CD14-positive monocyte (primary cell): Measurements from ENCODE around the gene UBQLNL. TPM values are rescaled to one million over a fixed set of nuclear protein-coding genes. Genes with fewer than 3 reads are reported as not detected.

ENCODE experiments used
- DNase-seq, 3 donors: peaks; one replicate each; pipeline ENCODE4 v3.0.0-alpha.2; 2011 to 2022
- H2AFZ ChIP-seq: 2 replicates; pipeline ENCODE4 v1.6.0; 2012; ENCODE audit warnings: mild to moderate bottlenecking, low read depth, low read length, inconsistent platforms; ENCODE audit not compliant: insufficient read depth, poor library complexity, severe bottlenecking
- H3K27ac ChIP-seq, 2 donors: 1 replicate in 1 of 2; 2 replicates in 1 of 2; pipeline ENCODE4 v1.5.1; 2012 to 2013; ENCODE audit warnings: low read length in 2 of 2, control low read depth in 1 of 2, inconsistent platforms in 1 of 2, low read depth in 1 of 2, mild to moderate bottlenecking in 1 of 2
- H3K27me3 ChIP-seq, 2 donors: one replicate each; pipeline versions ENCODE4 v1.6.0 to v1.6.1; 2011 to 2013; ENCODE audit warnings: low read length in 2 of 2; ENCODE audit not compliant: control insufficient read depth in 2 of 2, insufficient read depth in 2 of 2
- H3K36me3 ChIP-seq, 2 donors: replicated peaks in 1 of 2; 1 replicate in 1 of 2; 2 replicates in 1 of 2; pipeline versions ENCODE4 v1.5.1 to v1.6.1; 2012 to 2013; ENCODE audit warnings: low read length in 2 of 2, control low read depth in 1 of 2, inconsistent platforms in 1 of 2, mild to moderate bottlenecking in 1 of 2; ENCODE audit not compliant: insufficient read depth in 2 of 2, control insufficient read depth in 1 of 2
- H3K4me1 ChIP-seq, 2 donors: 1 replicate in 1 of 2; 2 replicates in 1 of 2; pipeline versions ENCODE4 v1.5.1 to v1.6.1; 2012 to 2013; ENCODE audit warnings: low read length in 2 of 2, control low read depth in 1 of 2, inconsistent platforms in 1 of 2, mild to moderate bottlenecking in 1 of 2, moderate library complexity in 1 of 2; ENCODE audit not compliant: insufficient read depth in 2 of 2, control insufficient read depth in 1 of 2
- H3K4me2 ChIP-seq: replicated peaks from 2 replicates; pipeline ENCODE3; 2012; ENCODE audit warnings: low read length, moderate library complexity, mild to moderate bottlenecking; ENCODE audit not compliant: poor library complexity, severe bottlenecking; ENCODE audit errors: extremely low read depth
- H3K4me3 ChIP-seq, 3 experiments: fragments of 200-600 bp in 1 of 3; sonication (generic) in 1 of 3; replicated peaks in 1 of 3; 1 replicate in 2 of 3; 2 replicates in 1 of 3; pipeline ENCODE4 v1.5.1; 2011 to 2013; ENCODE audit warnings: low read length in 3 of 3, mild to moderate bottlenecking in 3 of 3, control low read depth in 2 of 3, low read depth in 2 of 3, inconsistent platforms in 1 of 3, moderate library complexity in 1 of 3
- H3K79me2 ChIP-seq: 2 replicates; pipeline ENCODE4 v1.6.0; 2012; ENCODE audit warnings: mild to moderate bottlenecking, control low read depth, inconsistent platforms, low read length, moderate library complexity; ENCODE audit not compliant: insufficient read depth
- H3K9ac ChIP-seq: 2 replicates; pipeline ENCODE4 v1.6.0; 2017; ENCODE audit warnings: low read length, mild to moderate bottlenecking; ENCODE audit not compliant: insufficient read depth, poor library complexity, severe bottlenecking
- H3K9me3 ChIP-seq, 2 donors: replicated peaks in 1 of 2; 1 replicate in 1 of 2; 2 replicates in 1 of 2; pipeline versions ENCODE4 v1.5.1 to v1.6.1; 2012 to 2013; ENCODE audit warnings: low read length in 2 of 2, control low read depth in 1 of 2; ENCODE audit not compliant: control insufficient read depth in 1 of 2, insufficient read depth in 1 of 2
- H4K20me1 ChIP-seq: 2 replicates; pipeline ENCODE4 v1.6.0; 2012; ENCODE audit warnings: mild to moderate bottlenecking, low read length, control low read depth, moderate library complexity; ENCODE audit not compliant: insufficient read depth
- H3K27ac Mint-ChIP-seq, 7 donors: one replicate each; pipeline ENCODE4 v1.8.0; 2020; ENCODE audit warnings: mild to moderate bottlenecking in 7 of 7, mixed read lengths in 7 of 7, moderate library complexity in 6 of 7, inconsistent platforms in 2 of 7
- H3K27me3 Mint-ChIP-seq, 3 donors: one replicate each; pipeline ENCODE4 v1.8.0; 2021 to 2022; ENCODE audit warnings: low read depth in 3 of 3, mild to moderate bottlenecking in 3 of 3, mixed read lengths in 3 of 3, moderate library complexity in 3 of 3, inconsistent platforms in 1 of 3
- H3K36me3 Mint-ChIP-seq, 2 donors: one replicate each; pipeline ENCODE4 v1.8.0; 2020; ENCODE audit warnings: mixed read lengths in 2 of 2, inconsistent platforms in 1 of 2, mild to moderate bottlenecking in 1 of 2
- H3K4me1 Mint-ChIP-seq: one replicate; pipeline ENCODE4 v1.8.0; 2020; ENCODE audit warnings: mild to moderate bottlenecking, mixed read lengths
- H3K4me3 Mint-ChIP-seq, 2 donors: one replicate each; pipeline ENCODE4 v1.8.0; 2020; ENCODE audit warnings: mild to moderate bottlenecking in 2 of 2, mixed read lengths in 2 of 2, moderate library complexity in 1 of 2
- H3K9me3 Mint-ChIP-seq, 7 donors: one replicate each; pipeline ENCODE4 v1.8.0; 2020 to 2022; ENCODE audit warnings: mixed read lengths in 7 of 7, mild to moderate bottlenecking in 6 of 7, moderate library complexity in 6 of 7, inconsistent platforms in 2 of 7
- WGBS: methylation state at CpG from one replicate; pipeline ENCODE4 v1.1.5; 2013; ENCODE audit warnings: missing lambda C conversion rate; ENCODE audit not compliant: insufficient coverage; 5-methylcytosine and 5-hydroxymethylcytosine counted together
- intact Hi-C, 2 donors: fragments of 100-400 bp; cut with micrococcal nuclease; formaldehyde crosslinking; loops; one replicate each; pipeline versions ENCODE4 v1.15.0 to v1.15.1; 2023
- polyA plus RNA-seq, 3 donors: library from polyadenylated mRNA; depleted of rRNA in 1 of 3; unstranded in 2 of 3; stranded (reverse) in 1 of 3; fragments of 300-500 nt in 2 of 3; fragments of >200 nt in 1 of 3; fragmentation: Illumina TruSeq in 2 of 3; gene quantifications; 1 replicate in 2 of 3; 2 replicates in 1 of 3; pipeline ENCODE4 v1.2.3, GENCODE V29; 2012 to 2021
- TF ChIP-seq, protein P1 (sequence below): fragments of 200-600 bp; IDR thresholded peaks from one replicate; pipeline ENCODE4 v1.8.0; 2022; ENCODE audit warnings: antibody characterized with exemption, mild to moderate bottlenecking

UBQLNL gene
- polyA plus RNA-seq, 3 donors: 0.33 TPM; not detected in 2

DNA sequence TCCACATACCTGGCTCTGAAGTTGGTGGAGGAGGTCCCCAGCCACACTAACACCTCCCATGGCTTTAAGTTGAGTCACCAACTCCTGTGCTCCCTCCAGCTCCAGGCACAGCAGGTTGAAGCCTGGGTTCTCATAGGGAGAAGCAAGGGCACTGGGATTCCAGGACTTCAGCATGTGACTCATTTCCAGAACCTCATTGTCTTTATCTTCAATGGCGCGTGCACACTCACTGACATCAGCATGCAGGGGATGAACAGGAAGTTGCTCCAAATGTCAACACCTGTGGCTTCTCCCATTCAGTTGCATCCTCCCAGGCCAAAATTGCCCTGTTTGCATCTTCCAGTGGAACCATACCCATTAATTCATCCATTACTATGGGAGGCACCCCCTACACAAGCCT is 5.8 kb upstream of the UBQLNL start:
- Mint-ChIP-seq H3K36me3 (no peaks in the 10 kb centered on the region), H3K27me3 (peaks cover 0 to 5% (median 1%) of the 10 kb centered on the region in 3 donors), H3K4me3 (no peak overlapping the region), H3K9me3 (peaks cover 3 to 7% (median 3%) of the 10 kb centered on the region in 7 donors), H3K27ac (no peak overlapping the region), H3K4me1 (no peaks in the 10 kb centered on the region)
- Histone ChIP-seq H4K20me1 (no peaks in the 10 kb centered on the region), H2AFZ (no peak overlapping the region), H3K9ac (no peak overlapping the region), H3K4me3 (no peak overlapping the region), H3K4me2 (no peak overlapping the region), H3K27ac (no peak overlapping the region), H3K36me3 (no peaks in the 10 kb centered on the region), H3K4me1 (no peaks in the 10 kb centered on the region), H3K79me2 (no peaks in the 10 kb centered on the region), H3K9me3 (no peaks in the 10 kb centered on the region), H3K27me3 (no peaks in the 10 kb centered on the region)
- intact Hi-C loops: no loop called here
- TF ChIP-seq, protein P1, sequence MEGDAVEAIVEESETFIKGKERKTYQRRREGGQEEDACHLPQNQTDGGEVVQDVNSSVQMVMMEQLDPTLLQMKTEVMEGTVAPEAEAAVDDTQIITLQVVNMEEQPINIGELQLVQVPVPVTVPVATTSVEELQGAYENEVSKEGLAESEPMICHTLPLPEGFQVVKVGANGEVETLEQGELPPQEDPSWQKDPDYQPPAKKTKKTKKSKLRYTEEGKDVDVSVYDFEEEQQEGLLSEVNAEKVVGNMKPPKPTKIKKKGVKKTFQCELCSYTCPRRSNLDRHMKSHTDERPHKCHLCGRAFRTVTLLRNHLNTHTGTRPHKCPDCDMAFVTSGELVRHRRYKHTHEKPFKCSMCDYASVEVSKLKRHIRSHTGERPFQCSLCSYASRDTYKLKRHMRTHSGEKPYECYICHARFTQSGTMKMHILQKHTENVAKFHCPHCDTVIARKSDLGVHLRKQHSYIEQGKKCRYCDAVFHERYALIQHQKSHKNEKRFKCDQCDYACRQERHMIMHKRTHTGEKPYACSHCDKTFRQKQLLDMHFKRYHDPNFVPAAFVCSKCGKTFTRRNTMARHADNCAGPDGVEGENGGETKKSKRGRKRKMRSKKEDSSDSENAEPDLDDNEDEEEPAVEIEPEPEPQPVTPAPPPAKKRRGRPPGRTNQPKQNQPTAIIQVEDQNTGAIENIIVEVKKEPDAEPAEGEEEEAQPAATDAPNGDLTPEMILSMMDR: no peak
- 94% methylated on average over 2 of the region's 2 CpGs for WGBS
- DNase-seq: no peak

DNA sequence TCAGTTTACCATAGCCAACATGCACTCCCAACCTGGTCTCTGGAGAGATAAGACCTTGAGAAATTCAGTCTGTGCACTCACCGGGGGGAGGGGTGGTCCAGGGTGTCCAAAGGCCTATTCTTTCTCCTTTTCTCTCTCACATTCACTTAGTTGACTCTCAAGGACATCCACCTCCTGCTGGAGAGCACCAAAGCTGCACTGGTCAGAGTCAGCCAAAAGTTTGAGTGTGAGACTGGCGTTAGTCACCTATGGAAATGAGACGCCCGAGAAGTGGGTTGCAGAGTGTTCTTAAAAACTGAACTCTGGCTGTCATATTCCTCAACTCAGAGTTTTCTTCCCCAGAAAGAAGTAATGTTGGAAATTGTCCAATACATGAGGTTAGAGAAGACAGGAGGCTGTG is 5.0 kb upstream of the UBQLNL start:
- TF ChIP-seq, protein P1: no peak
- WGBS: no CpG with 5 or more reads among the region's 4 CpGs

More for the DNA sequence above, 5.0 kb upstream of the UBQLNL start:
- Mint-ChIP-seq H3K27me3 (peaks cover 0 to 5% (median 1%) of the 10 kb centered on the region in 3 donors), H3K4me3 (no peak overlapping the region), H3K27ac (no peak overlapping the region), H3K4me1 (no peaks in the 10 kb centered on the region), H3K36me3 (no peaks in the 10 kb centered on the region), H3K9me3 (peaks cover 0 to 7% (median 3%) of the 10 kb centered on the region in 7 donors)
- no peaks in the 10 kb centered on the region for H4K20me1 ChIP-seq
- H3K9ac ChIP-seq: no peak overlapping the region
- H3K9me3 ChIP-seq: peaks cover 0 to under 1% of the 10 kb centered on the region in 2 donors
- no peak overlapping the region for H3K27ac ChIP-seq
- no peak overlapping the region for H3K4me3 ChIP-seq
- H3K36me3 ChIP-seq: no peaks in the 10 kb centered on the region
- intact Hi-C loops: no loop called here
- no peaks in the 10 kb centered on the region for H3K79me2 ChIP-seq
- no peaks in the 10 kb centered on the region for H3K4me1 ChIP-seq
- DNase-seq: no peak
- no peak overlapping the region for H3K4me2 ChIP-seq
- no peak overlapping the region for H2AFZ ChIP-seq
- no peaks in the 10 kb centered on the region for H3K27me3 ChIP-seq
